Right renal pelvis (tissue), 4 donors: Measurements from ENCODE around the gene GPLD1. TPM values are rescaled to one million over a fixed set of nuclear protein-coding genes. Genes with fewer than 3 reads are reported as not detected.

Experiments
- DNase-seq, 4 donors: peaks; one replicate each; pipeline ENCODE4 v3.0.0-alpha.2; 2013; ENCODE audit warnings: low read depth in 4 of 4, low spot score in 3 of 4, missing footprints in 1 of 4
- polyA plus RNA-seq, 4 donors: library from polyadenylated mRNA; unstranded; fragments of 120-200 nt; gene quantifications; one replicate each; pipeline ENCODE4 v1.2.1, GENCODE V29; 2013; ENCODE audit not compliant: insufficient read length in 4 of 4

The GPLD1 gene
- polyA plus RNA-seq, 4 donors, result 2.6 to 3.3 (median 3.0) TPM

- DNase-seq, result no peak
These were observed 12.5 kb upstream of the GPLD1 start for GRCh38 chr6:24501914-24502313.

DNA sequence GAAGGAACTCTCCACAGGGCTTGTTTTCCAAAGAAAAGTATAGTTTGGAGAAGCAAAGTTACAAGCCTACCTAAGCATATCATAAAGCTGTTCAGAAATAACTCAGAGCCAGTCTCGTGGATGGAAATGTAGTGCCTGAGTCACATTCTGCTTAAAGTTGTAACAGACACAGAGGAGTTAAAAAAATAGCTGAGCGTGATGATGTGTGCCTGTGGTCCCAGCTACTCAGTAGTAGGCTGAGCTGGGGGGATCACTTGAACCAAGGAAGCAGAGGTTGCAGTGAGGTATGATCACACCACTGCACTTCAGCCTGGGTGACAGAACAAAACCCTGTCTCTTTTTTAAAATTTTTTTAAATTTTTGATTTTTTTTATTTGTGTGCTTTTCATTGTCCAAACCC, 12.0 kb upstream of the GPLD1 start:
- DNase-seq, result no peak

- DNase-seq, result no peak
These were observed 11.3 kb upstream of the GPLD1 start for GRCh38 chr6:24500683-24501082.

- no peak for DNase-seq
These were observed 8.0 kb upstream of the GPLD1 start for GRCh38 chr6:24497254-24497970.

GRCh38 chr6:24494821-24495795, 5.7 kb upstream of the GPLD1 start, which contains the start of gene ALDH5A1:
Gene ALDH5A1, plus strand, starts transcription at chr6:24494969. Its CDS starts 28 bp downstream, at chr6:24494997.
- peak; percentile 50 to 72 (median 61) for DNase-seq

GRCh38 chr6:24493945-24494820, 4.8 kb upstream of the GPLD1 start:
- no peak for DNase-seq

DNA sequence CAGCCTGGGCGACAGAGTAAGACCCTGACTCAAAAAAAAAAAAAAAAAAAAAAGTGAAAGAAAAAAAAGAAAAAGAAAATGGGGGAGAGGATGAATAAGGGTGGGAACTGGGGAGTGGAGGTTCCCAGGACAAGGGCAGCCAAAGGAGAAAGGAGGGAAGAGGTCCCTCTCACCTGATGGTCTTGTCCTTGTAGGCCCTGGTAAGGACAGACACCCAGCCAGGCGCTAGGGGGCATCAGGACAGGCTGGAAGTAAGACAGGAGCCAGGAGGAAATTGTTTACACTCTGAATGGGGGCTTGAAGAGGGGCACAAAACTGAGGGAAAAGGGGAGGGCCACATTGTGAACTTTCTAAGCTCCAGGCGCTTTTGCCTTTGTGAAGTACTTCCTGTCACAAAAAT, 3.1 kb upstream of the GPLD1 start:
- no peak for DNase-seq

DNA sequence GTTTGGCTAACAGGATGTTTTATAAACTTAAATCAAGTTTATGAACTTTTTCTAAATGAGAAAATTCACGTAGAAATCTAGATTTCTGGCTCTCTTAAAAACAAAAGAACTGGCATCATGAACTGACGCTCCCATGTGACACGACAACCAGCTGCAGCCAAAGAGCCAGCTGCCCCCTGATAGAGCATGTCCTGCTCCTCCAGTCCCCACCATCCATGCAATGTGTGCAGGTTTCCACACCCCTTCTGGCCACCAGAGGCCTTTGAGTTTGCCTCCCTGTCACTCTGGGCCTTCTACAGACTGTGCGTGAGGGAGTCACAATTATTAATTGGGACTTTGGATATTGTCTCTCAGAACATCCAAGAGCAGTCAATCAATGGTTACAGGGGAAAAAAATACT, 1.6 kb upstream of the GPLD1 start:
- DNase-seq, result no peak

- no peak for DNase-seq
These were observed 503 bp upstream of the GPLD1 start for GRCh38 chr6:24489881-24490280.

- no peak for DNase-seq
These were observed 3.3 kb downstream of the GPLD1 start for GRCh38 chr6:24486065-24486464.

- DNase-seq, result no peak
These were observed 4.6 kb downstream of the GPLD1 start for GRCh38 chr6:24484657-24485323.

GRCh38 chr6:24481449-24481848, 7.9 kb downstream of the GPLD1 start:
- DNase-seq, result no peak

GRCh38 chr6:24480705-24481104, 8.7 kb downstream of the GPLD1 start:
- DNase-seq, result no peak

GRCh38 chr6:24478903-24479302, 10.5 kb downstream of the GPLD1 start:
- no peak for DNase-seq

GRCh38 chr6:24477070-24477469, 12.3 kb downstream of the GPLD1 start:
- DNase-seq, result no peak

DNA sequence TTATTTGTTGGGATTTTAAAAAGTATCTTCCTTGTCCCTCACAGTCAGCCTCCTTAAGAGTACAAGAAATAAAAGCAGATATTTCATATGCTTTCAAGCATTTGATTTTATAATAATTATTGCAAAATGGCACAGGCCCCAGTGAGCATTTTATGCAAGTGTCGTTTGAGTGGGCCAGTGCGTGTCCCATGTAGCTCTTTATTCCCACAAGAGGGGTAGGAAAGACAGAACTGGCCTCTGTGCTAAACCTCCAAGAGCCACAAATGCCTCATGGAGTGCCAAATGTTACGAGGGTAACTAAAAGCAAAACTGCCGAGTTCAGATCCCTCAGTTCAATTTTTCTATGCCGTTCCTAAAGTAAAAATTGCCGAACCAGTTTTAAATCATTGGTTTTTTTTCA, 12.7 kb downstream of the GPLD1 start:
- no peak for DNase-seq

DNA sequence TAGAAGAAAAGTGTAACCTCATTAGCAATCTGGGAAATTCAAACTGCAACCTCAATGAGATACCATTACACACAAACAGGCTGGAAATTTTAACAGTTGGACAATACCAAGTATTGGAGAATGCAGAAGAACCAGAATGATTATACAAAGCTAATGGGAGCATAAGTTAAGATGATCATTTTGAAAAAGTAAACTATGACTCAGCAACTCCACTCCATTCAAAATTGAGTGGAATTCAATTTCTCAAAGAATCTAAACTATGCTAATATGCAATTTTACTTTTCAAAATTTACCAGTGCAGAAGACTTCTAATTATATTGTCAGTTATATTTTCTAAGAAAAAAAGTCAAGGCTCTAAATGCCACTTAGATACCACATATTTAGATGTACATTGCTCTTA, 17.2 kb downstream of the GPLD1 start:
- DNase-seq, result no peak

- no peak for DNase-seq
These were observed 19.6 kb downstream of the GPLD1 start for GRCh38 chr6:24469811-24470210.

DNA sequence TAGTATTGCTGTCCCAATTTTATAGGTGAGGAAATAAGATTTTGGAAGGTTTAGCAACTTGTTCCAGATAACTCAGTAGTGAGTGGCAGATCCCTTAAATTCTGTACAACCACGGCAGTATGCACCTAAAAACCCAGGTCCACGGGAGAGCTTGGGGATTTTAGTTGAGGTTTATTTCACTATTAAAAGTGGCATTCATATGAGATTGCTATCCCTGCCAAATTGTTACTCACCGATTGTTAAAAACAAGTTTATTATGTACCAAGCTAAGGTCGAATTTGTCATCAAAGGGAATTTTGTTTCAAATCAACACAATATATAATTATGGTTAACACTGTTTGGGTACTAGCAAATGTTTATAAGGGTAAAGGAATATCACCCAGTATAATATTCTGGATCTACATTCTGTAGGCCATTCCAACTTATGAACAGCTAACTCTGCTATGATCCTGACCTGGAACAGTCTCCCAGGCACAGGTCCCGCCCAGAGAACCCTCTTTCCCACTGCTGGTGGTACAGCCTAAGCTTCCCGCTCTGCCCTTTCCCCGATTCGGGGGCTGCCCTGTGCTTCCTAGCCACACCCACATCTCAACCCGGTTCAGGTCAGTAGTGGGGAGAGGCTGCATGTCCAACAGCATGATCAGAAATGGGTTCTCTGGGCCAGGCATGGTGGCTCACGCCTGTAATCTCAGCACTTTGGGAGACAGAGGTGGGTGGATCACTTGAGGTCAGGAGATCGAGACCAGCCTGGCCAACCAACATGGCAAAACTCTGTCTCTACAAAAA, 24.9 kb downstream of the GPLD1 start:
- DNase-seq, result no peak
